A172 (cell line): ENCODE data around the gene KRTAP21-2. TPM values are rescaled to one million over a fixed set of nuclear protein-coding genes. Genes with fewer than 3 reads are reported as not detected.
"Not testable (repeated sequence)": the region's sequence is repeated elsewhere in the genome, so short reads cannot be mapped to it uniquely, and the experiment has no call there.

Source experiments
- DNase-seq: peaks from one replicate; pipeline ENCODE4 v3.0.0-alpha.2; 2015; ENCODE audit warnings: low spot score
- total RNA-seq: library from RNA; depleted of rRNA; stranded (reverse); fragments of >200 nt; shearing (Covaris generic); gene quantifications from 2 replicates; pipeline ENCODE4 v1.2.3, GENCODE V29; 2014; rRNA removed

KRTAP21-2 gene
- not detected in 2 replicates for total RNA-seq

DNA sequence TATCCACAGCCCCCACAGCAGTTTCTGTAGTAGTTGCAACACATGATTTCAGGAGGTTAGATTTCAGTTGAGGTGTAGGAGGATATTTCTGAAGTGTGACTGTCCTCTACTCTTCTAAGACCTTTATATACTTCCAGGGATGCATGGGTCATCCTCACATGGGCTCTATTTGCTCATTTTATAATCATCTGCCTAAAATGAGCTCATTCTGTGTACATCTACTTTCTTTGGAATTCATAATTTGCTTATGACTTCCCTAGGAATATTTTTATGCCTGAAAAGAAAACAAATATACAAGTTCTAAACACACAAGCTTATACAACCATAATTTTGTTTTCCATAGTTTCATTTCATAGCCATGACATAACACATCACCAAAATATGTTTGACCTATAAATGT, at the start of gene KRTAP21-2:
KRTAP21-2 (minus strand) TSS at position 101 of the 400 bp plus-strand sequence; CDS start at position 44, 57 bp downstream.
- DNase-seq, result no peak

DNA sequence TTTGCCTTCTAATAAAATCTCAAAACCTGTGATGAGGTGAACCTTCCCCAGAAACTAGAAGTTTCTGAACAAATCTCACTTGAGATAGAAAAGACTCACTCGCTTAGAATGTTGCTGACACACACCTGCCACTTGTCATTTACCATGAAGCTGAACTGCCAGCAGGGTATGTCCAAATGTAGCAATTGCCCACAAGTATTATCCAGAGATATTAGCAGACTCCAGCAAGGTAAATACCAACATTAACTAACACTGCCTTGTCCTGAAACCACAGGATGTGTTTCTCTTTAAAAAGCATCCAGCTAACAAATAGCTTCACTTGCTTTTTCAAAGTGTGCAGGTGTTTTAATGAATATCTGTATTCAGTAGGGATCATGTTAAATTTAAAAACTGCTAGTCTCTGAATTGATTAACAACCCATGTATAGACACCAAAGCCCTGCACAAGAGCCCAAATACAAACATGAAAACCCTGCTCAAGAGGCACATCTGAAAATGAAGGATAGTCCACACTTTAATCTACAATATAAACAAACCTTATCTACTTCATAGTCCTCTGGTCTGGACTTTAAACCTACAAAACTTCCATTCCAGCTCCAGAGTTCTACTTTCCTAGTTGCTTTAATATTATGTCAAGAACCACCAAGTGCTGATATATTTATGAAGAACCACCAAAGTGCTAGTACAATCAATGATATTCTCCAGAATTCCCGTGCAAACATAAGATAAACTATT, 46.7 kb upstream of the KRTAP21-2 start:
- DNase-seq, result no peak

DNA sequence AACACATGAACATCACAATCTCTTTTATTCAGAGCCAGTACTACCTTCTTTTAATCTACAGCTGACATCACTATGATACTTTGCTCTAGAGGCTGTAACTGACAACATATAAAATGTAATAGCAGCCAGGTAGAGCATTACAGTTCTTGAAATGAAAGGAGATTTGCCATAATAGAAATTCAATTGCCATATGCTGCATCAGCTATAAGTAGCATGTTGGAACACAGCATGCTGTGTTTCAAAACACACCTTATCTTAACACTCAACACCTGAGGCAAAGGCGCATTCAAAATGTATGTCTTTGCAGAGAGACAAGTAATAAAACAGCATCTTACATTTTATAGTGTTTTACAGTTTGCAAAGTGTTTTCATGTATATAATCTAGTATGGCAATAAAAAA, 32.2 kb upstream of the KRTAP21-2 start:
- DNase-seq, result no peak

DNA sequence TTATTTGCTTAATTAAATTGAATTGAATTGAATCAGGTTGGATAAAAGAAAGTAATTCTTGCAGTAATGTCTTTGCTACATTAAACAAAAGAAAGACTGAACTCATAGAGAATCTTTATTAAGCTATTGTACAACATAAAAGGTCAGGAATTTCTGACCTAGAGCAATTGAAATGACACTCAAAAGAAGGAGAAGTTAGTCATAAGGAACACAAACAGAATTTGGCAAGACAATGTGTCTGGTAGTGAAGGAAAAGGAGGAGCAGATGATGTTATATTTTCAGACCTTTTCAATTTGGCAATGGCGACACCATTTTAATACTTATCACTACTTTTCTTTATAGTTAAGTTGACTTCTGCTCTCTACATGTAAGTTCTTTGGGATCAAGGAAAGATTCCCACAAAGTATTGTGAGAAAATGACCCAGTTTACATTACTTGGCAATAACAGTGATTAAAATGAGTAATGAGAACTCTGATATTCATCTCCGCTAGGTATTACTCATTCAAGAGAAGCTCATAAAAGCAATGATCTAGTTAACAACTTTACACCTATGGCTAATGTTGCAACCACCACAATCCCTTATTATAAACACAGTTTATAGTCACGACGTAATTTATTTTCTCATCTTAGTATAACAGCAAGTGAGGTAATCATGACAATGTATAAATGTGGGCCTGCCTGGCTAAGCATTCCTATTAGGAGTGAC, 22.8 kb upstream of the KRTAP21-2 start:
- DNase-seq, result no peak

DNA sequence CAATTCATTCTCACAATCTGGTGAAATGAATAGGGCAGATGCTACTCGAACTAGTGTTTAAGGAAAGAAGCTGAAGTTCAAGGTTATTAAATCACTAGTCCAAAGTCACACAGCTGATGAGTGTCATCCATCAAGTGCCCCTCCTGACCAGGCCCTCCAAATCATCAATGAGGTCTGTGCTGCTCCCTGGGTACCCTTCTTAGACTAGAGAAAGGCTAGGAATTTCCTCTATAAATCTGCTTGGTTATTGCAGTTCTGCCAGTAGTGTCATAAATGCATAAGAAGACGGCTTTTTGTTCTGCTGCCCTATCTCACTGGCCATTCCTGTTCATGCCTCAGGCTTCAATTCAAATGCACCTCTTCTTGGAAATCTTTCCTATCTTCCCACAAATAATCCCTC, 13.7 kb upstream of the KRTAP21-2 start:
- DNase-seq, result no peak

DNA sequence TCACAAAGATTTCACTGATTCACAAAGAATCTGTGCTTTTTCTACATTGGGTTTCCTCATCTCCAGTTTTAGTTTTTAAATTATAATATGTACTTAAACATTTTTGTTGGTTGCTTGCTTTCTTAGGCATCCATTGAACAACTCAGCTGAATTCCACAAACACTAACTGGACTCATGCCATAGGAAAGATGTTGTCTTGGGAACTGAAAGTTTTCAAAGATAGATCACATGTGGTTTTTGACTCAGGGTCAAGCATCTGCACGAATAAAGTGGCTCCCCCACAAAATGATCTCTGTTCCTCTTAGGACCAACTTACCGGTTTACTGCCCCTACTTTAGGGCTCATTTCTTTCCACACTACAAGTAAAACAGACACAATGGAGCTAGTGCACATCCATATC, 11.2 kb upstream of the KRTAP21-2 start:
- DNase-seq, result no peak

DNA sequence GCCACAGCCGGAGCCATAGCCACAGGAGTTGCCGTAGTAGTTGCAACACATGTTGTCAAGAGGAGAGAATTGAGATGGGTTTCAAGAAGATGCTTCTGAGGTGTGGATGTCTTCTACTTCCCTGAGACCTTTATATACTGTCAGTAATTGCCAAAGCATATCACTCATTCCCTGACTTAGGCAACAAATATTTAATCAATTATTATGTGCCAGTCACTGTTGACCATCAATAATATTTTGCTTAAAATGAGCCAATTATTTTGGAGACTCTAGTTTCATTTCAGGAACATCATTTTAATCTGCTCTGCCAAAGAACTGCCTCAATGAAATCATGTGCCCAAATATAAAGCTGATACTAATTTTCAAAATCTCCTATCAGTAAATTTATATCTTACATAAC, 8.3 kb upstream of the KRTAP21-2 start, which contains the start of gene KRTAP21-1:
KRTAP21-1 (minus strand) TSS at position 101 of the 400 bp plus-strand sequence; CDS start at position 51, 50 bp downstream.
- not testable (repeated sequence) for DNase-seq

DNA sequence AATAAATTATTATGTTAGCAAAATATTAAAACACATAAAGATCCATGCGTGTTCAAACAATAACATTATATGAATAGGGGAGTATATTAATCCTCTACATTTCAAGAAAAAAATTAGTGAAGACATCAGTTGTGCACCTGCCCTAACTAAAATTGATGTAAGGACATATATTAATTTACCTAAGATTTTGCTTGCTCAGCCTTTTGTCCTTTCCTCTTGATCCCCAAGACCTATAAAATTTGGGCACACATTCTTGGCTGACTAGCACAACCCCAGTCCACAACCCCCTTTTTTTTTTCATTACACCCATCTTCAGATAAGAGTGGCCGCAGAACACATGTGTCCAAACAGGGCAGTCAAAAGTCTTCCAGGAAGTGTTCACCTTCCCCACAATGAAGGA, 6.6 kb downstream of the KRTAP21-2 start:
- DNase-seq, result no peak

DNA sequence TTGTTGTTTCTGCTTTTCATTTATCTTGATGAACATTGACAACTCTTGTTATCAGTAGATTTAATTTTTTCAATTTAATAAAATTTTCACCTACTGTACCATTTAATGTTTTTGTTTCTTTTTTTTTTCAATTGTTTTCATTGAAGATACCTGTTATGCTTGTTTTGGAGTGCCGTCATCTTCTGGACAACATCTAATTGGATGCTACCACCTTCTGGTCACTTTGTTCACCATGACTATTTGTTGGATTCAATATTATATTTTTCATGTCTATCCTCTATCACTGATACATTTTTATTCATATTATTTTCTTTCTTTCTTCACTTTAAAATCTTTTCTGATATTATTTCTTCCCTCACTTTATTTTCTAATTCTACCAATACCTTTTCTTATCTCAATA, 14.0 kb downstream of the KRTAP21-2 start:
- DNase-seq, result no peak

DNA sequence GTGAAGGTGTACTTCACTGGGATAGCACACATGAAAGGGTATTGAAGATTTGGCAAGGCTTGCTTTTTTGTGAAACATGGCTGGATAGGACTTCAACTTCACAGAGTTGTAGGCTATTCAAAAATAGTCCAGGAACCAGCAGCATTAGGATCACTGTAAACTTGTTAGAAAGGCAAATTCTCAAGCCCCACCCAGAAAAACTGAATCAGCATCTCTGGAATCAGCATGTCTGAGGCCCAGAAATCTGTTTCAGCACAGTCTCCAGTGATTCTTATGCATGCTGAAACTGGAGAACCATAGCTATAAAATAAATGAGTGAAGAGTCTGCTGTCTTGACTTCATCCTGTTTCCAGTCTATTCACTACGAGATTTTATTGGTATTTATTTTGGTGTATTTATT, 20.3 kb downstream of the KRTAP21-2 start:
- DNase-seq, result no peak

DNA sequence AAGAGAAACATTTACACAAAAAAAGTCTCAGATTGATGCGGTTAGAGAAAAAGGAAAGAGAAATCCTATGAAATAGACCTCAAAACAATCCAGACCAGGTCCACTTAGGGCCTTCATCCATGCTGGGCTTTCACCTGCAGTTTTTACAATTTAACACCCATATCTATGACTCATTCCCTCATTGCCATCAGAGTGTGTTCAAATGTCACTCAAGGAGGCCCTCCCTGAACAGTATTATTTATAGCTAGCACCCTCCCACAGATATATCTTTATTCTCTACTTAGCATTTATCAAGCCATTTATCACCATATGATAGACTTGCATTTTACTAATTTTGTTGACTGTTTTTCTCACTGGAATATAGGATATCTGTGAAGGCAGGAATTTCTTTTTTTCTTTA, 27.7 kb downstream of the KRTAP21-2 start:
- no peak for DNase-seq

DNA sequence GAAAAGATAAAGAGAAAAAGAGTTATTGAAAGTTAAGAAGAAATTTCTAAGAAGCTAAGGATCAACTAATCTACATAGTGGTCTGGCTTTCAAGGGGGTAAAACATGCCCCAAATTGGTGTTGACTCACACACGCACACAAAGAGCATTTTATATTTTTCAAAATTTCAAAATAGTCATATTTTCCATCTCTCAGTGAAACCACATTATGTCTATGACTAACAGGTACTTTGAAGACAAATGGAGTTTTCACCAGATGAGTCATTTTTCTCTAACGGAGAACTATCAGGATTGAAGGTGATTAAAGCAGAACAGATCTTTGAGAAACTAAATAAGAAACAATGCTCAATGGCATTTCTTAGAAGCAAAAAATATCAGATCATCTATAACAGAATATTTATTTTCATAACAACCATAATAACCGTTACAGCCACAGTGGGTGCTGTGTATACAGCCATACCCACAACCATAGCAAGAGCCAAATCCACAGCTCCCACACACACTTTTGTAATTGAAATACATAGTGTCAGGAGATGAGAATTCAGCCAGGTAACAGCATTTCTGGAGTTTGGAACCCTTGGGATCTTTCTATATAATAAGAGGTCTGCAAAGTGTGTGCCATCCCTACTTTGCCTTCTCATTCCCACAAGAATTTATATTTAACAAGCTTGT, 28.7 kb downstream of the KRTAP21-2 start, which contains the start of gene KRTAP21-3:
KRTAP21-3 (minus strand) TSS at position 539 of the 671 bp plus-strand sequence; CDS start at position 521, 18 bp downstream.
- peak; percentile 66 for DNase-seq

DNA sequence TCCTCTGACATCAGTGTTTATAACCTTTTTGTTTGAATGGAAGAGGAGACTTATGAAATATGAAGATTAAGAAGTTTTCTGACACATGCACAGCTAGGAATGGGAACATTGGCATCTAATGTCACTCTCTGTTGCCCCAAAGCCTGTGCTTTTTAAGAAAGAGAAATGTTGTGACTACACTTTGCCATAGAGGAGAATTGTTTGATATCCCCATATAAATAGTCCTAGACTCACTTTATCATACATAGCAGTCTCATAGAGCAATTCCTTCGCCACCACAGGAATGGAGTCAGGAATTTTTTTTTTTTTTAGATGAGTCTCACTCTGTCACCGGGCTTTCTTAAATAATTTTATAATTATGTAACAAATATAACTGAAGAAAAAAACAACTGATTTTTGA, 30.0 kb downstream of the KRTAP21-2 start:
- DNase-seq, result no peak

DNA sequence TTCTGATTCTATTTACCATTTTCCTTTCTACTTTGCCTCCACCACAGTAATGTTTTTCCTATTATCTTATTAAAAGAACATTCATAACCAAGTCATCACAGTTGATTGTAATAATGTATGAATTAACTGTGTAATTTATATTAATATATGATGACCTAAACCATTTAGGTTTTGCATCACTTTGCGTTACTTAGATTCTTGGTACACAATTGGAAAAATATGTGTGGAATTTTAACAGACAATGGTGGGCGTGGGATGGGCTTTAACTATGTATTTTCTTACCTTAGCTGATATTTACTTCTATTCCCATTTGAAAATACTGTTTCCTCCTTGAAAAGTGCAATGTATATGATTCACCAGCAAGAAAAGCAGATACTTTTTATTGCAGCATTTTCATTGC, 32.1 kb downstream of the KRTAP21-2 start:
- DNase-seq, result no peak

DNA sequence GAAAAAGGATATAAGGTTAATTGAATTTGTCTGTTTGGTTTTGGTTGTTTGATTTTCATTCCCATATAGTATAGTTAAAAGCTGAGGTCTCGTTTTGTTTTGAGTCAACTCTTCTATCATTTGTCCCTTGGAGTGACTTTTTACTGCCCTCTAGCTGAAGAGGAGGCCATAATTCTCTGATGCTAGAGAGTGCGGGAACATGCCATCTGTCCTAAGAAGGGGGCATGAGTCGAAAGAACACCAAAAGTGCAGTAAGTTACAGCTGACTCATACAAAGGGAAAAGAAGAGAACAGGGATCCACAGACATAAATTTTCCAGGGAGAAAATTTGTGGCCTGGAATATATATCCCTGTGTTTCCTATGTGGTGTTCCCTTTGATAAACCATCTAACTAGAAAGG, 32.6 kb downstream of the KRTAP21-2 start:
- no peak for DNase-seq

DNA sequence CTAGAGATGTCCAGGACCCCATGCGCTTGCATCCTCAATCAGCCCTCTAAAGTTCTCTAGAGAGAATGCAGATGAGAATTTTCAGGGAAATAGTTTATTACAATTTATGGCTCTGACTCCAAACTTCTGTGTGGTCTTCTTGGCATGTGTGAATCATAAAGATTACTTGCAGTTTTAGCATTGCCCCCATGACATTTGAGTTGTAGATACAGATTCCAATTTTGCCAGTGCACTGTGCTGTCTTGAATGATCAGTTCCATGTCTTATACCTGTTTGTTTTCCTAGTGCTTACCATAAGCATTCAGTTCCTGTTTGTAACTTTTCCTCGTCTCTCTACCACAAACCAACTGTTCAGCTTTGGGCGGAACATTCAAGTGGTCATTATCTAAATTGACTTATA, 33.3 kb downstream of the KRTAP21-2 start:
- DNase-seq, result no peak

DNA sequence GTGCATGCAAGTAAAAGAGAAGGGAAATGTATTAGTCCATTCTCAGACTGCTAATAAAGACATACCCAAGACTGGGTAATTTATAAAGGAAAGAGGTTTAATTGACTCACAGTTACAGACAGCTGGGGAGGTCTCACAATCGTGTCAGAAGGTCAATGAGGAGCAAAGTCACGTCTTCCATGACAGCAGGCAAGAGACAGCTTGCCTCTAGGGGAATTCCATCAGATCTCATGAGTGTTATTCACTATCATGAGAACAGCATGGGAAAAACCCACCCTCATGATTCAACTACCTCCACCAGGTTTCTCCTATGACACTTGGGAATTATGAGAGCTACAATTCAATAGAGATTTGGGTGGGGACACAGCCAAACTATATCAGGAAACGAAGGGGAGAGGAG, 36.6 kb downstream of the KRTAP21-2 start:
- no peak for DNase-seq

DNA sequence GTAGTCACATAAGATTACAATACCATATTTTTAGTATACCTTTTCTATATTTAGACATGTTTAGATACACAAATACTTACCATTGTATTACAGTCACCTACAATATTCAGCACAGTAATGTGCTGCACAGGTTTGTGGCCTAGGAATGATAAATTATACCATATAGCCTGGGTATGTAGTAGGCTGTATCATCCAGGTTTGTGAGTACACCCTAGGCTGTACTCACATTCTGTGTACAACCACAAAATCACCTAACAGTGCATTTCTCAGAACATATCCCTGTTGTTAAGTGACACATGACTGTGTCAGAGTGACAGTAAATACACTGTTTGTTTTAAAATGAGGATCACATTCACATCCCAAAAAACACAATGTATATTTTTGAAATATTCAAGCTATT, 39.6 kb downstream of the KRTAP21-2 start:
- no peak for DNase-seq
